Activated CD4-positive, alpha-beta T cell treated with anti-CD3 and anti-CD28 coated beads, Interleukin-2, Interleukin-6, amounts not matched to agents 100 ng/mL and 50 ng/mL, durations not matched to agents 16 hours and 8 hours (primary cell): Measurements from ENCODE around the gene SMAD4.
"Not testable (repeated sequence)": the region's sequence is repeated elsewhere in the genome, so short reads cannot be mapped to it uniquely, and the experiment has no call there.

Source experiments
- DNase-seq: peaks from one replicate; pipeline ENCODE4 v3.0.0-alpha.2; 2020

SMAD4 gene

GRCh38 chr18:51074605-51075004, 44.6 kb downstream of the SMAD4 start:
- peak; percentile 14 for DNase-seq

- DNase-seq: no peak
Measured at GRCh38 chr18:51076503-51076902, 46.5 kb downstream of the SMAD4 start.

GRCh38 chr18:51077217-51077616, 47.2 kb downstream of the SMAD4 start:
- peak; percentile 18 for DNase-seq

GRCh38 chr18:51078026-51078425, 48.0 kb downstream of the SMAD4 start:
- DNase-seq: no peak

GRCh38 chr18:51082571-51083267, 52.7 kb downstream of the SMAD4 start:
- DNase-seq: peak; percentile 14

- no peak for DNase-seq
Measured at GRCh38 chr18:51083398-51083797, 53.4 kb downstream of the SMAD4 start.

- no peak for DNase-seq
Measured at GRCh38 chr18:51088410-51088809, 58.4 kb downstream of the SMAD4 start.

GRCh38 chr18:51089691-51090090, 59.7 kb downstream of the SMAD4 start:
- no peak for DNase-seq

- DNase-seq: no peak
Measured at GRCh38 chr18:51091270-51091669, 61.3 kb downstream of the SMAD4 start.

- no peak for DNase-seq
Measured at GRCh38 chr18:51092117-51092516, 62.1 kb downstream of the SMAD4 start.

- not testable (repeated sequence) for DNase-seq
Measured at GRCh38 chr18:51092967-51093366, 63.0 kb downstream of the SMAD4 start.

GRCh38 chr18:51097021-51097822, 67.2 kb downstream of the SMAD4 start:
- no peak for DNase-seq

- DNase-seq: no peak
Measured at GRCh38 chr18:51098082-51098481, 68.1 kb downstream of the SMAD4 start.

- no peak for DNase-seq
Measured at GRCh38 chr18:51098513-51098912, 68.5 kb downstream of the SMAD4 start.

- no peak for DNase-seq
Measured at GRCh38 chr18:51100385-51101120, 70.5 kb downstream of the SMAD4 start.

GRCh38 chr18:51107082-51107481, 77.1 kb downstream of the SMAD4 start:
- DNase-seq: no peak

- peak; percentile 15 for DNase-seq
Measured at GRCh38 chr18:51107598-51108305, 77.7 kb downstream of the SMAD4 start.

- DNase-seq: no peak
Measured at GRCh38 chr18:51108330-51108729, 78.3 kb downstream of the SMAD4 start.

GRCh38 chr18:51110073-51110797, 80.2 kb downstream of the SMAD4 start:
- DNase-seq: peak; percentile 78

- not testable (repeated sequence) for DNase-seq
Measured at GRCh38 chr18:51111633-51112355, 81.8 kb downstream of the SMAD4 start.

GRCh38 chr18:51116996-51117395, 87.0 kb downstream of the SMAD4 start:
- DNase-seq: not testable (repeated sequence)
